Transverse colon (tissue), 4 donors: Measurements from ENCODE around the gene CDK14. TPM values are rescaled to one million over a fixed set of nuclear protein-coding genes. Genes with fewer than 3 reads are reported as not detected.

Source experiments
- DNase-seq: peaks from one replicate; pipeline ENCODE4 v3.0.0-alpha.2; 2019
- H3K27ac ChIP-seq, 4 donors: fragments of 200-600 bp; sonication (generic); 2 replicates each; pipeline ENCODE4 v1.5.1; 2016 to 2018; ENCODE audit warnings: inconsistent platforms in 4 of 4
- H3K27me3 ChIP-seq: fragments of 200-600 bp; sonication (generic); 2 replicates; pipeline ENCODE4 v1.5.1; 2017; ENCODE audit warnings: inconsistent platforms
- H3K36me3 ChIP-seq, 4 donors: fragments of 200-600 bp; sonication (generic); 2 replicates each; pipeline ENCODE4 v1.5.1; 2017 to 2019; ENCODE audit warnings: inconsistent platforms in 4 of 4
- H3K4me1 ChIP-seq, 4 donors: fragments of 200-600 bp; sonication (generic); 2 replicates each; pipeline ENCODE4 v1.5.1; 2017 to 2020; ENCODE audit warnings: inconsistent platforms in 4 of 4
- H3K4me3 ChIP-seq, 4 donors: fragments of 200-600 bp; sonication (generic); 1 replicate in 1 of 4; 2 replicates in 3 of 4; pipeline versions ENCODE4 v1.5.1 to v1.6.1; 2017 to 2019; ENCODE audit warnings: inconsistent platforms in 4 of 4
- H3K9me3 ChIP-seq, 2 donors: fragments of 200-600 bp; sonication (generic); 2 replicates each; pipeline ENCODE4 v1.5.1; 2017 to 2019; ENCODE audit warnings: inconsistent platforms in 2 of 2
- CTCF ChIP-seq, 5 experiments: fragments of 200-600 bp in 3 of 5; fragments of 450-650 bp in 2 of 5; sonication (generic) in 3 of 5; IDR thresholded peaks; 1 replicate in 2 of 5; 2 replicates in 3 of 5; pipeline ENCODE4 v1.5.1; 2016 to 2017; ENCODE audit warnings: antibody characterized with exemption in 5 of 5, inconsistent platforms in 3 of 5, mild to moderate bottlenecking in 2 of 5, moderate library complexity in 1 of 5
- EP300 ChIP-seq: sonication (generic); formaldehyde crosslinking; IDR thresholded peaks from one replicate; pipeline ENCODE4 v1.6.1; 2017; ENCODE audit warnings: antibody characterized with exemption, low read depth
- POLR2A ChIP-seq: fragments of 450-650 bp; IDR thresholded peaks from one replicate; pipeline ENCODE4 v1.6.1; 2016; ENCODE audit warnings: antibody characterized with exemption, mild to moderate bottlenecking, moderate library complexity
- POLR2AphosphoS5 ChIP-seq, 3 donors: sonication (generic); formaldehyde crosslinking; IDR thresholded peaks; one replicate each; pipeline ENCODE4 v1.6.1; 2016; ENCODE audit warnings: antibody characterized with exemption in 3 of 3
- WGBS, 2 donors: methylation state at CpG; one replicate each; pipeline ENCODE4 v1.1.5; 2018; ENCODE audit warnings: low coverage in 1 of 2; 5-methylcytosine and 5-hydroxymethylcytosine counted together
- in situ Hi-C, 4 donors: fragments of 200-750 bp; cut with MboI; loops; one replicate each; pipeline versions ENCODE4 v1.15.0 to v1.15.1; 2017; ENCODE audit warnings: low sequenced_read_pairs in 3 of 4, low pct_ligation_motif_present in 1 of 4, low pct_unique_long_range_greater_than_20kb in 1 of 4
- intact Hi-C: fragments of 100-400 bp; cut with DNase I; formaldehyde crosslinking; loops from one replicate; pipeline ENCODE4 v1.15.1; 2023; ENCODE audit warnings: low total_unique reads
- total RNA-seq, 4 donors: library from RNA; depleted of rRNA; stranded (reverse); fragments of >200 nt; gene quantifications; one replicate each; pipeline ENCODE4 v1.1.0, GENCODE V29; 2016

The CDK14 gene
- total RNA-seq, 4 donors from 2014 or later, result 0.40 to 15.4 (median 4.8) TPM

- H3K36me3 ChIP-seq, result no peaks in the 10 kb centered on the region
- TF ChIP-seq POLR2A (no peak), POLR2AphosphoS5 (IDR thresholded peaks at IDR 0.05) (no peak), CTCF (IDR thresholded peaks at IDR 0.05) (no peak), EP300 (no peak)
- DNase-seq, result no peak
- no peak overlapping the region for H3K27ac ChIP-seq
- 45 to 68% methylated on average over 2 to 3 of the region's 3 CpGs for WGBS, 2 donors
- no peak overlapping the region for H3K4me3 ChIP-seq
- in situ Hi-C loops (no loop called here), intact Hi-C loops (no loop called here)
- no peaks in the 10 kb centered on the region for H3K9me3 ChIP-seq
- H3K4me1 ChIP-seq, result no peaks in the 10 kb centered on the region
- H3K27me3 ChIP-seq, result no peaks in the 10 kb centered on the region
Measured at GRCh38 chr7:90613088-90613498, 17.0 kb downstream of the CDK14 start.

DNA sequence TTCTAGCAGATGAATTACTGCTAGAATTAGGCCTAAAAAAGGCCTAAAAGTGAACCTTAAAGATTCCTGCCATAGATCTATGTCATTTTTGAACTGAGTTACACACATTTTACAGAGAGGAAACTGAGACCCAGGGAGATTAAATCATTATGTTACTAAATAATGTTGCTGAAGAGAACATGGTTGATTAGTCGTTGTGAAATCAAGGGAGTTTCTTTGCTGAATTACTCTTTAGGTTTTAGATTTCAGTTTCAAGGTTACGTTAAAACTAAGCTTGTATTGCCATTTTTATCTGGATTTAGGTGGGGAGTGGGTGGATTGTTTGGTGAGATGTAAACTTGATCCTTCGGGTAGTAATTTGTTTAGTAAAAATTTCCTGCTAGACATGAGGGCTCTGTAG lies 21.3 kb downstream of the CDK14 start:
- WGBS, 2 donors, result 69 to 71% methylated on average over 3 of the region's 3 CpGs
- intact Hi-C loops, result no loop called here
- in situ Hi-C loops, result no loop called here

GRCh38 chr7:90618876-90619275 lies 22.8 kb downstream of the CDK14 start:
- H3K27me3 ChIP-seq, result no peaks in the 10 kb centered on the region
- no peak overlapping the region for H3K4me3 ChIP-seq
- peaks cover 0 to 7% (median 1%) of the 10 kb centered on the region in 4 donors for H3K4me1 ChIP-seq
- in situ Hi-C loops (no loop called here), intact Hi-C loops (no loop called here)
- H3K36me3 ChIP-seq, result no peaks in the 10 kb centered on the region
- WGBS, 2 donors, result 70 to 73% methylated on average over 4 of the region's 4 CpGs
- TF ChIP-seq EP300, result no peak
- no peak for TF ChIP-seq CTCF (IDR thresholded peaks at IDR 0.05)
- no peak for TF ChIP-seq POLR2A
- TF ChIP-seq POLR2AphosphoS5 (IDR thresholded peaks at IDR 0.05), result no peak
- no peaks in the 10 kb centered on the region for H3K9me3 ChIP-seq
- DNase-seq, result no peak
- no peak overlapping the region for H3K27ac ChIP-seq

More for the DNA sequence above, 21.3 kb downstream of the CDK14 start:
- Histone ChIP-seq H3K27me3 (no peaks in the 10 kb centered on the region), H3K9me3 (no peaks in the 10 kb centered on the region), H3K36me3 (no peaks in the 10 kb centered on the region), H3K4me3 (no peak overlapping the region), H3K27ac (no peak overlapping the region), H3K4me1 (no peaks in the 10 kb centered on the region)
- TF ChIP-seq POLR2AphosphoS5 (IDR thresholded peaks at IDR 0.05), result no peak
- no peak for TF ChIP-seq CTCF (IDR thresholded peaks at IDR 0.05)
- TF ChIP-seq POLR2A, result no peak
- no peak for TF ChIP-seq EP300
- no peak for DNase-seq

- no peak for TF ChIP-seq EP300
- TF ChIP-seq CTCF (IDR thresholded peaks at IDR 0.05), result no peak
- TF ChIP-seq POLR2AphosphoS5 (IDR thresholded peaks at IDR 0.05), result no peak
- TF ChIP-seq POLR2A, result no peak
- H3K27ac ChIP-seq, result no peak overlapping the region
- H3K4me1 ChIP-seq, result peaks cover 0 to 24% (median 16%) of the 10 kb centered on the region in 4 donors
- no peaks in the 10 kb centered on the region for H3K27me3 ChIP-seq
- no peaks in the 10 kb centered on the region for H3K36me3 ChIP-seq
- DNase-seq, result no peak
- H3K9me3 ChIP-seq, result no peaks in the 10 kb centered on the region
- H3K4me3 ChIP-seq, result no peak overlapping the region
- 55% methylated on average over 2 of the region's 2 CpGs; no CpG with 5 or more reads in 1 of the 2 donors for WGBS, 2 donors
- in situ Hi-C loops (no loop called here), intact Hi-C loops (no loop called here)
Measured at GRCh38 chr7:90621125-90621746, 25.1 kb downstream of the CDK14 start.
